ENCODE data around the gene GPR158. TPM values are rescaled to one million over a fixed set of nuclear protein-coding genes. Genes with fewer than 3 reads are reported as not detected.

Gene GPR158
- total RNA-seq, 1 experiment from 2014 or later: 2.9 TPM

- CTCF ChIA-PET: no interaction called here
- H3K9me2 ChIP-seq (ENCODE audit: insufficient read depth): no peaks in the 10 kb centered on the region
- H3K4me2 ChIP-seq (ENCODE audit: low read length): no peak overlapping the region
- no peak for DNase-seq (ENCODE audit: low read depth, low spot score)
- H3K9me3 ChIP-seq (ENCODE audit: control insufficient read depth in 1 of 2, insufficient read depth in 1 of 2, low read depth in 1 of 2, low read length in 2 of 2): no peaks in the 10 kb centered on the region
- intact Hi-C loops (cut with micrococcal nuclease): no loop called here
- no peaks in the 10 kb centered on the region for H3K79me2 ChIP-seq (ENCODE audit: insufficient read depth, low read length)
- H4K20me1 ChIP-seq (ENCODE audit: insufficient read depth): no peaks in the 10 kb centered on the region
- no peak overlapping the region for H3K27ac ChIP-seq (ENCODE audit: low read depth, low read length)
- H3K36me3 ChIP-seq (ENCODE audit: control insufficient read depth in 1 of 2, insufficient read depth in 2 of 2, low read length in 2 of 2): no peaks in the 10 kb centered on the region
- no peak overlapping the region for H3K4me3 ChIP-seq (replicated peaks in 1 of 2; ENCODE audit: low read depth in 1 of 2, low read length in 2 of 2)
- no peaks in the 10 kb centered on the region for H3K4me1 ChIP-seq (ENCODE audit: control insufficient read depth in 1 of 2, insufficient read depth in 2 of 2, low read length in 2 of 2)
- H3K9ac ChIP-seq (ENCODE audit: low read length): no peak overlapping the region
- TF ChIP-seq CTCF (IDR thresholded peaks at IDR 0.05 in 2 of 3, conservative IDR thresholded peaks at IDR 0.05 in 1 of 3; ENCODE audit: borderline replicate concordance in 1 of 3, insufficient read depth in 1 of 3, low read depth in 2 of 3, low read length in 2 of 3) (no peak), CBX3 (IDR thresholded peaks at IDR 0.05; ENCODE audit: low read depth) (no peak), TCF7L2 (IDR thresholded peaks at IDR 0.05; ENCODE audit: borderline replicate concordance, extremely low read depth, insufficient read depth, insufficient read length) (no peak), POLR2A (IDR thresholded peaks at IDR 0.05; ENCODE audit: borderline replicate concordance, extremely low read depth, insufficient read depth, insufficient read length) (no peak), RAD21 (IDR thresholded peaks at IDR 0.05; ENCODE audit: low read depth) (no peak), EZH2 (IDR thresholded peaks at IDR 0.05) (no peak), EGR1 (IDR thresholded peaks at IDR 0.05; ENCODE audit: low read depth) (no peak), ZFX (IDR thresholded peaks at IDR 0.05) (no peak), REST (IDR thresholded peaks at IDR 0.05; ENCODE audit: low read depth) (no peak), SP1 (IDR thresholded peaks at IDR 0.05; ENCODE audit: low read depth) (no peak), ZNF274 (IDR thresholded peaks at IDR 0.05; ENCODE audit: low read depth, low read length) (no peak), FOSL1 (IDR thresholded peaks at IDR 0.05; ENCODE audit: low read depth) (no peak), EZH2phosphoT487 (IDR thresholded peaks at IDR 0.05; ENCODE audit: borderline replicate concordance) (no peak), SIN3A (IDR thresholded peaks at IDR 0.05; ENCODE audit: low read depth) (no peak), JUND (IDR thresholded peaks at IDR 0.05) (no peak), CEBPB (IDR thresholded peaks at IDR 0.05; ENCODE audit: low read depth) (no peak), ELF1 (IDR thresholded peaks at IDR 0.05; ENCODE audit: borderline replicate concordance, low read depth) (no peak), SRF (IDR thresholded peaks at IDR 0.05; ENCODE audit: low read depth) (no peak)
- ATAC-seq: no peak
- no TSS peak for BruUV-seq (replicated peaks)
- no peak overlapping the region for H2AFZ ChIP-seq (ENCODE audit: low read depth, low read length, poor library complexity, severe bottlenecking)
- H3K27me3 ChIP-seq (ENCODE audit: insufficient read depth, low read length): no peaks in the 10 kb centered on the region
- RAD21 ChIA-PET (ENCODE audit: low non-redundant PET in 1 of 2, low total read pairs in 2 of 2, uncharacterized antibody in 2 of 2, unreplicated experiment in 2 of 2): no interaction called here
- POLR2A ChIA-PET: no interaction called here
Observed at GRCh38 chr10:25604591-25604990, 429.8 kb downstream of the GPR158 start.
